Neural cell (in vitro differentiated cells): ENCODE data around the gene PTMS.

ENCODE experiments used
- CTCF ChIP-seq: fragments of 450-650 bp; IDR thresholded peaks from 2 replicates; pipeline ENCODE4 v1.5.1; 2014; ENCODE audit warnings: antibody characterized with exemption, mild to moderate bottlenecking, moderate library complexity; ENCODE audit not compliant: poor library complexity, severe bottlenecking
- EZH2 ChIP-seq: fragments of 200-600, 300-800 bp; shearing (Covaris generic), sonication (generic); IDR thresholded peaks from 2 replicates; pipeline ENCODE4 v1.6.1; 2014; ENCODE audit warnings: antibody characterized with exemption, low read length, borderline replicate concordance, mild to moderate bottlenecking; ENCODE audit not compliant: insufficient read depth, poor library complexity, severe bottlenecking
- MXI1 ChIP-seq: fragments of 450-650 bp; conservative IDR thresholded peaks from 2 replicates; pipeline ENCODE4 v1.6.1; 2014; ENCODE audit warnings: antibody characterized with exemption, mild to moderate bottlenecking; ENCODE audit not compliant: poor library complexity, severe bottlenecking
- POLR2AphosphoS5 ChIP-seq: IDR thresholded peaks from 2 replicates; pipeline ENCODE4 v1.6.1; 2012
- TAF1 ChIP-seq: IDR thresholded peaks from 2 replicates; pipeline ENCODE4 v1.6.1; 2012; ENCODE audit warnings: low read depth

GRCh38 chr12:6757028-6757690 lies 9.0 kb upstream of the PTMS start:
- TF ChIP-seq POLR2AphosphoS5 = no peak
- TF ChIP-seq TAF1 = no peak
- TF ChIP-seq EZH2 = no peak
- no peak for TF ChIP-seq MXI1
- TF ChIP-seq CTCF = no peak
